ENCODE results near the gene ITGB8. TPM values are rescaled to one million over a fixed set of nuclear protein-coding genes. Genes with fewer than 3 reads are reported as not detected.

ITGB8 gene
- total RNA-seq, 1 experiment from 2014 or later: 1.9 TPM

DNA sequence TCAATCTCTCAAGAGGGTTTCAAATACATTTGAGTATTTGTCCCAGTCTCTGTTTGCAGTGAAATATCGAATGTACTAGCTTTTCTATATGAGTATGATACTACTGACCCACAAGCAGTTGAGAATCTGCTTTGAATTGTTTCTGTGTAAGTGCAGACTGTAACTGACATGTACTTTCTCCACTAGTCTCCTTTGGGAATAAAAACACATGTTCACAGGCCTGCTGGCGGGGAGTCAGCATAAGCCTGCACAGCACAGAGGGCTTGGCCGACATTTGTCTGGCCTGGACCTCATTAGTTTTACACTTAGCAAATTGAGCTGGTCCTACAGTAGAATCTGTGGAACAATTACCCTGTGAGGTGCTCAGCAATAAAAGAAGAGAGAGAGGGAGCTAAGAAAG is 72.6 kb downstream of the ITGB8 start:
- ChIA-PET POLR2A (no interaction called here), CTCF (interaction anchor here (1.0 kb wide), 1 partner anchor 690 kb away, joined by 3 read pairs; no protein-coding TSS in a partner anchor)
- H3K36me3 Mint-ChIP-seq: no peaks in the 10 kb centered on the region
- H3K4me1 Mint-ChIP-seq: peaks cover 2% of the 10 kb centered on the region; the same call in 1 of the 2 replicates
- H3K4me3 Mint-ChIP-seq: no peak overlapping the region
- DNase-seq (ENCODE audit: low spot score) (no peak), ATAC-seq (no peak)
- TF ChIP-seq STAT6 (CRISPR knock-in tag; conservative IDR thresholded peaks at IDR 0.05; ENCODE audit: low read depth) (no peak), E2F1 (CRISPR knock-in tag; IDR thresholded peaks at IDR 0.05) (no peak), CREB1 (CRISPR knock-in tag; IDR thresholded peaks at IDR 0.05) (no peak), ZNF219 (CRISPR knock-in tag; IDR thresholded peaks at IDR 0.05; ENCODE audit: borderline replicate concordance) (no peak), ZNF416 (CRISPR knock-in tag; IDR thresholded peaks at IDR 0.05) (no peak), AFF4 (CRISPR knock-in tag; IDR thresholded peaks at IDR 0.05; ENCODE audit: borderline replicate concordance) (no peak), MLX (CRISPR knock-in tag; IDR thresholded peaks at IDR 0.05) (no peak), RELA (CRISPR knock-in tag; IDR thresholded peaks at IDR 0.05; ENCODE audit: borderline replicate concordance) (no peak), NFE2L1 (CRISPR knock-in tag; IDR thresholded peaks at IDR 0.05) (no peak)
- TF ChIP-seq, protein P1, sequence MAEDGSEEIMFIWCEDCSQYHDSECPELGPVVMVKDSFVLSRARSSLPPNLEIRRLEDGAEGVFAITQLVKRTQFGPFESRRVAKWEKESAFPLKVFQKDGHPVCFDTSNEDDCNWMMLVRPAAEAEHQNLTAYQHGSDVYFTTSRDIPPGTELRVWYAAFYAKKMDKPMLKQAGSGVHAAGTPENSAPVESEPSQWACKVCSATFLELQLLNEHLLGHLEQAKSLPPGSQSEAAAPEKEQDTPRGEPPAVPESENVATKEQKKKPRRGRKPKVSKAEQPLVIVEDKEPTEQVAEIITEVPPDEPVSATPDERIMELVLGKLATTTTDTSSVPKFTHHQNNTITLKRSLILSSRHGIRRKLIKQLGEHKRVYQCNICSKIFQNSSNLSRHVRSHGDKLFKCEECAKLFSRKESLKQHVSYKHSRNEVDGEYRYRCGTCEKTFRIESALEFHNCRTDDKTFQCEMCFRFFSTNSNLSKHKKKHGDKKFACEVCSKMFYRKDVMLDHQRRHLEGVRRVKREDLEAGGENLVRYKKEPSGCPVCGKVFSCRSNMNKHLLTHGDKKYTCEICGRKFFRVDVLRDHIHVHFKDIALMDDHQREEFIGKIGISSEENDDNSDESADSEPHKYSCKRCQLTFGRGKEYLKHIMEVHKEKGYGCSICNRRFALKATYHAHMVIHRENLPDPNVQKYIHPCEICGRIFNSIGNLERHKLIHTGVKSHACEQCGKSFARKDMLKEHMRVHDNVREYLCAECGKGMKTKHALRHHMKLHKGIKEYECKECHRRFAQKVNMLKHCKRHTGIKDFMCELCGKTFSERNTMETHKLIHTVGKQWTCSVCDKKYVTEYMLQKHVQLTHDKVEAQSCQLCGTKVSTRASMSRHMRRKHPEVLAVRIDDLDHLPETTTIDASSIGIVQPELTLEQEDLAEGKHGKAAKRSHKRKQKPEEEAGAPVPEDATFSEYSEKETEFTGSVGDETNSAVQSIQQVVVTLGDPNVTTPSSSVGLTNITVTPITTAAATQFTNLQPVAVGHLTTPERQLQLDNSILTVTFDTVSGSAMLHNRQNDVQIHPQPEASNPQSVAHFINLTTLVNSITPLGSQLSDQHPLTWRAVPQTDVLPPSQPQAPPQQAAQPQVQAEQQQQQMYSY (CRISPR knock-in tag; IDR thresholded peaks at IDR 0.05): no peak
- TF ChIP-seq, protein P2, sequence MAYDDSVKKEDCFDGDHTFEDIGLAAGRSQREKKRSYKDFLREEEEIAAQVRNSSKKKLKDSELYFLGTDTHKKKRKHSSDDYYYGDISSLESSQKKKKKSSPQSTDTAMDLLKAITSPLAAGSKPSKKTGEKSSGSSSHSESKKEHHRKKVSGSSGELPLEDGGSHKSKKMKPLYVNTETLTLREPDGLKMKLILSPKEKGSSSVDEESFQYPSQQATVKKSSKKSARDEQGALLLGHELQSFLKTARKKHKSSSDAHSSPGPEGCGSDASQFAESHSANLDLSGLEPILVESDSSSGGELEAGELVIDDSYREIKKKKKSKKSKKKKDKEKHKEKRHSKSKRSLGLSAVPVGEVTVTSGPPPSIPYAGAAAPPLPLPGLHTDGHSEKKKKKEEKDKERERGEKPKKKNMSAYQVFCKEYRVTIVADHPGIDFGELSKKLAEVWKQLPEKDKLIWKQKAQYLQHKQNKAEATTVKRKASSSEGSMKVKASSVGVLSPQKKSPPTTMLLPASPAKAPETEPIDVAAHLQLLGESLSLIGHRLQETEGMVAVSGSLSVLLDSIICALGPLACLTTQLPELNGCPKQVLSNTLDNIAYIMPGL (CRISPR knock-in tag; IDR thresholded peaks at IDR 0.05): no peak
- H3K9me3 Mint-ChIP-seq: no peaks in the 10 kb centered on the region
- H3K27me3 Mint-ChIP-seq (ENCODE audit: low read depth): no peaks in the 10 kb centered on the region
- H3K27ac Mint-ChIP-seq: no peak overlapping the region
